Ovary (tissue), 9 donors: ENCODE results near the gene PRAMEF15. TPM values are rescaled to one million over a fixed set of nuclear protein-coding genes. Genes with fewer than 3 reads are reported as not detected.
"Not testable (repeated sequence)": the region's sequence is repeated elsewhere in the genome, so short reads cannot be mapped to it uniquely, and the experiment has no call there.

ENCODE experiments used
- DNase-seq, 5 donors: peaks; one replicate each; pipeline ENCODE4 v3.0.0-alpha.2; 2019 to 2020
- H3K27ac ChIP-seq, 2 donors: fragments of 200-600 bp; one replicate each; pipeline versions ENCODE4 v1.5.1 to v1.8.0; 2019 to 2022
- H3K27me3 ChIP-seq: fragments of 200-600 bp; one replicate; pipeline ENCODE4 v1.8.0; 2022
- H3K36me3 ChIP-seq: fragments of 200-600 bp; sonication (generic); one replicate; pipeline ENCODE4 v1.5.1; 2019
- H3K4me1 ChIP-seq: one replicate; pipeline ENCODE4 v1.8.1; 2013; ENCODE audit warnings: mild to moderate bottlenecking, moderate library complexity; ENCODE audit not compliant: insufficient read depth
- H3K4me3 ChIP-seq: fragments of 200-600 bp; sonication (generic); one replicate; pipeline ENCODE4 v1.5.1; 2017
- H3K9me3 ChIP-seq, 2 donors: fragments of 200-600 bp in 1 of 2; sonication (generic) in 1 of 2; one replicate each; pipeline versions ENCODE4 v1.5.1 to v1.8.1; 2013 to 2019; ENCODE audit warnings: mild to moderate bottlenecking in 1 of 2, moderate library complexity in 1 of 2
- WGBS, 3 donors: extraction: QIAGEN DNeasy Blood & Tissue Kit in 1 of 3; methylation state at CpG; one replicate each; pipeline versions ENCODE4 v1.1.5 to v1.1.7; 2013 to 2017; 5-methylcytosine and 5-hydroxymethylcytosine counted together
- intact Hi-C, 4 donors: fragments of 100-400 bp; cut with DNase I; formaldehyde crosslinking; loops; one replicate each; pipeline versions ENCODE4 v1.11.0 to v1.15.1; 2022 to 2023
- polyA plus RNA-seq, 2 donors: library from polyadenylated mRNA; stranded (reverse); fragments of 200-250 nt in 1 of 2; fragments of 350-450 nt in 1 of 2; fragmentation: Illumina TruSeq in 1 of 2; extraction: RNeasy Lipid Tissue Mini Kit (QIAGEN cat#74804) in 1 of 2; gene quantifications; one replicate each; pipeline ENCODE4 v1.2.3, GENCODE V29; 2013 to 2014
- small RNA-seq: library from RNA; depleted of rRNA; stranded (forward); fragments of <200 nt; gene quantifications from one replicate; pipeline ENCODE3, GENCODE V24; 2016
- total RNA-seq, 7 donors: library from RNA; depleted of rRNA in 2 of 7; stranded (reverse); fragments of >200 nt in 2 of 7; fragmentation: NEBNext Ultra II Directional in 3 of 7; extraction: Animal tissue kit (Norgen Biotek cat#: 25700) in 3 of 7; gene quantifications; one replicate each; pipeline versions ENCODE4 v1.1.0 to v1.2.4, GENCODE V29; 2016 to 2023
- TF ChIP-seq, protein P1 (sequence below), 3 donors: fragments of 450-650 bp in 2 of 3; fragments of 200-600 bp in 1 of 3; IDR thresholded peaks; one replicate each; pipeline versions ENCODE4 v1.5.1 to v1.8.0; 2016 to 2022; ENCODE audit warnings: antibody characterized with exemption in 3 of 3, mild to moderate bottlenecking in 1 of 3
- donor health status: DM: no; HTN: no; CAD: no; lungs with moderate emphysema.
- donor health status: DM: no; HTN: no; CAD: no.
- donor health status: Bipolar disorder and iron deficiency.
- donor health status: DM: yes; HTN: yes; CAD: no.
- donor health status: DM: no; HTN: no; CAD: no.
- donor health status: DM: yes; HTN: yes; CAD: no.

The PRAMEF15 gene
- total and polyA plus RNA-seq, 9 donors: not detected

GRCh38 chr1:13354475-13354874, 39.1 kb downstream of the PRAMEF15 start:
- H3K27ac ChIP-seq, H3K9me3 ChIP-seq, DNase-seq, H3K4me3 ChIP-seq, H3K4me1 ChIP-seq, intact Hi-C loops, H3K36me3 ChIP-seq, H3K27me3 ChIP-seq: not testable (repeated sequence)
- 4% methylated on average over 2 of the region's 9 CpGs; no CpG with 5 or more reads in 2 of the 3 donors for WGBS, 3 donors

DNA sequence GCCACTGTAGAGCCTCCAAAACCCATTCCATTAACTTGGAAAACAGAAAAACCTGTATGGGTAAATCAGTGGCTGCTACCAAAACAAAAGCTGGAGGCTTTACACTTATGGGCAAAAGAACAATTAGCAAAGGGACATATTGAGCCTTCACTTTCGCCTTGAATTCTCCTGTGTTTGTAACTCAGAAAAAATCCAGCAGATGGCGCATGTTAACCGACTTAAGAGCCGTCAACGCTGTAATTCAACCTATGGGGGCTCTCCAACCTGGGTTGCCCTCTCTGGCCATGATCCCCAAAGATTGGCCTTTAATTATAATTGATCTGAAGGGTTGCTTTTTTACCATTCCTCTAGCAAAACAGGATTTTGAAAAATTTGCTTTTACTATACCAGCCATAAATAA, 41.4 kb downstream of the PRAMEF15 start:
- intact Hi-C loops, H3K4me1 ChIP-seq, H3K27me3 ChIP-seq, H3K4me3 ChIP-seq, H3K36me3 ChIP-seq, H3K9me3 ChIP-seq, H3K27ac ChIP-seq: not testable (repeated sequence)
- 1 to 2% (median 2%) methylated on average over 5 of the region's 5 CpGs for WGBS, 3 donors
- peak in 2 of 5 donors; percentile 15 to 18 for DNase-seq
- TF ChIP-seq, protein P1, sequence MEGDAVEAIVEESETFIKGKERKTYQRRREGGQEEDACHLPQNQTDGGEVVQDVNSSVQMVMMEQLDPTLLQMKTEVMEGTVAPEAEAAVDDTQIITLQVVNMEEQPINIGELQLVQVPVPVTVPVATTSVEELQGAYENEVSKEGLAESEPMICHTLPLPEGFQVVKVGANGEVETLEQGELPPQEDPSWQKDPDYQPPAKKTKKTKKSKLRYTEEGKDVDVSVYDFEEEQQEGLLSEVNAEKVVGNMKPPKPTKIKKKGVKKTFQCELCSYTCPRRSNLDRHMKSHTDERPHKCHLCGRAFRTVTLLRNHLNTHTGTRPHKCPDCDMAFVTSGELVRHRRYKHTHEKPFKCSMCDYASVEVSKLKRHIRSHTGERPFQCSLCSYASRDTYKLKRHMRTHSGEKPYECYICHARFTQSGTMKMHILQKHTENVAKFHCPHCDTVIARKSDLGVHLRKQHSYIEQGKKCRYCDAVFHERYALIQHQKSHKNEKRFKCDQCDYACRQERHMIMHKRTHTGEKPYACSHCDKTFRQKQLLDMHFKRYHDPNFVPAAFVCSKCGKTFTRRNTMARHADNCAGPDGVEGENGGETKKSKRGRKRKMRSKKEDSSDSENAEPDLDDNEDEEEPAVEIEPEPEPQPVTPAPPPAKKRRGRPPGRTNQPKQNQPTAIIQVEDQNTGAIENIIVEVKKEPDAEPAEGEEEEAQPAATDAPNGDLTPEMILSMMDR (IDR thresholded peaks at IDR 0.05): peak in 1 of 3 donors; percentile 46

GRCh38 chr1:13362364-13362763, 47.0 kb downstream of the PRAMEF15 start:
- H3K9me3 ChIP-seq, H3K27me3 ChIP-seq, H3K36me3 ChIP-seq, H3K27ac ChIP-seq, intact Hi-C loops, H3K4me3 ChIP-seq, H3K4me1 ChIP-seq, DNase-seq: not testable (repeated sequence)
- 83 to 100% (median 100%) methylated on average over 1 of the region's 7 CpGs for WGBS, 3 donors

DNA sequence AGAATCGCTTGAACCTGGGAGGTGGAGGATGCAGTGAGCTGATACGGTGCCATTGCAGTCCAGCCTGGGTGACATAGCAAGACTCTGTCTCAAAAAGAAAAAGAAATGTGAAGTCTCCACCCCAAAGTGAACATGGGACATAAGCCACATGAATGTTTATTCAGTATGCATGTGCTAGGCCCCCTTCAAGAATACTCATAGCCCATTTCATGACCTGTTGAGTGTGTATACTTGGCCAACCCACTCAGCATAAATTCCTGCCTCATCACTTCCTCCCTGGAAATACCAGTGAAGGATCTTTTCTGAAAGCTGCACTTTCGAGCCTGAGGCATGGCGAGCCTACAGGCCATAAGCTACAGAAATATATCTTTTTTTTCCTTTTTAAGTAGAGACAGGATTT, 49.5 kb downstream of the PRAMEF15 start:
- H3K9me3 ChIP-seq, H3K27ac ChIP-seq, H3K4me1 ChIP-seq, H3K36me3 ChIP-seq, H3K4me3 ChIP-seq, H3K27me3 ChIP-seq, intact Hi-C loops, DNase-seq: not testable (repeated sequence)
- 78 to 96% (median 92%) methylated on average over 2 of the region's 4 CpGs for WGBS, 3 donors

GRCh38 chr1:13366536-13366935, 51.2 kb downstream of the PRAMEF15 start:
- H3K4me3 ChIP-seq, H3K27ac ChIP-seq, H3K9me3 ChIP-seq, DNase-seq, intact Hi-C loops, H3K4me1 ChIP-seq, H3K36me3 ChIP-seq, H3K27me3 ChIP-seq: not testable (repeated sequence)
- 85 to 96% (median 86%) methylated on average over 3 of the region's 3 CpGs for WGBS, 3 donors

DNA sequence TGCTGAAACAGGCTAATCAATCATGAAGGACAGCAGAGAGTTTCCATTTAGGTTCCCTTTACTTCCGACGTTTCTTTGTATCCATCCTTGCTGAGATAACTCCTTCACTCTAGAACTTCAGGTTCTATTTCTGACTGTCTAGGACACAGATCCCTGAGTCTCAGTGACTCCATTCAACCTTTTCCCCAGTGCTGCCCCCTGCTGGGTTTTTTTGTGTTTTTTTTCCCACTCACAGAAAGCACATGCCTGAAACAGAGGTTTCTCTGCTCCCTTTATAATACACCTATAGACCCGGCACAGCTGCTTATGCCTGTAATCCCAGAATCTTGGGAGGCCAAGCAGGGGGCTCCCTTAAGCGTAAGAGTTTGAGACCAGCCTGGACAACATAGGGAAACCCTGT, 53.2 kb downstream of the PRAMEF15 start:
- H3K9me3 ChIP-seq, DNase-seq, H3K36me3 ChIP-seq, intact Hi-C loops, H3K4me1 ChIP-seq, H3K4me3 ChIP-seq, H3K27ac ChIP-seq, H3K27me3 ChIP-seq: not testable (repeated sequence)
- 56 to 70% (median 65%) methylated on average over 3 to 4 of the region's 4 CpGs for WGBS, 3 donors

Small RNA genes within 50 kb of the gene (small RNA-seq; reads per million reads assigned to genes)
- gene RNU6-771P: not detected

Other genes with a start within 250 kb of the PRAMEF15 start
- gene PRAMEF25, start 244.8 kb upstream of the PRAMEF15 start, total RNA-seq: not detected
- not detected for gene PRAMEF25, start 244.8 kb upstream of the PRAMEF15 start, polyA plus RNA-seq
- not detected for gene HNRNPCL2, start 198.7 kb upstream of the PRAMEF15 start, total RNA-seq
- not detected for gene HNRNPCL2, start 198.7 kb upstream of the PRAMEF15 start, polyA plus RNA-seq
- not detected for gene PRAMEF26, start 159.6 kb upstream of the PRAMEF15 start, total RNA-seq
- gene PRAMEF26, start 159.6 kb upstream of the PRAMEF15 start, polyA plus RNA-seq: not detected
- gene HNRNPCL4, start 149.9 kb upstream of the PRAMEF15 start, total RNA-seq: not detected
- gene HNRNPCL4, start 149.9 kb upstream of the PRAMEF15 start, polyA plus RNA-seq: not detected
- not detected for gene PRAMEF9, start 143.7 kb upstream of the PRAMEF15 start, total RNA-seq
- gene PRAMEF9, start 143.7 kb upstream of the PRAMEF15 start, polyA plus RNA-seq: not detected
- gene PRAMEF13, start 114.2 kb upstream of the PRAMEF15 start, total RNA-seq: not detected
- gene PRAMEF13, start 114.2 kb upstream of the PRAMEF15 start, polyA plus RNA-seq: not detected
- gene PRAMEF18, start 89.4 kb upstream of the PRAMEF15 start, total RNA-seq: not detected
- not detected for gene PRAMEF18, start 89.4 kb upstream of the PRAMEF15 start, polyA plus RNA-seq
- gene PRAMEF5, start 61.4 kb upstream of the PRAMEF15 start, total RNA-seq: not detected
- not detected for gene PRAMEF5, start 61.4 kb upstream of the PRAMEF15 start, polyA plus RNA-seq
- gene PRAMEF8, start 30.4 kb upstream of the PRAMEF15 start, total RNA-seq: not detected
- not detected for gene PRAMEF8, start 30.4 kb upstream of the PRAMEF15 start, polyA plus RNA-seq
- gene PRAMEF33, start 12.0 kb upstream of the PRAMEF15 start, total RNA-seq: not detected
- gene PRAMEF33, start 12.0 kb upstream of the PRAMEF15 start, polyA plus RNA-seq: not detected
- not detected for gene PRAMEF14, start 31.6 kb downstream of the PRAMEF15 start, total RNA-seq
- gene PRAMEF14, start 31.6 kb downstream of the PRAMEF15 start, polyA plus RNA-seq: not detected
- gene PRAMEF19, start 56.4 kb downstream of the PRAMEF15 start, total RNA-seq: not detected
- not detected for gene PRAMEF19, start 56.4 kb downstream of the PRAMEF15 start, polyA plus RNA-seq
- not detected for gene PRAMEF17, start 74.1 kb downstream of the PRAMEF15 start, total RNA-seq
- not detected for gene PRAMEF17, start 74.1 kb downstream of the PRAMEF15 start, polyA plus RNA-seq
- not detected for gene PRAMEF20, start 94.9 kb downstream of the PRAMEF15 start, total RNA-seq
- not detected for gene PRAMEF20, start 94.9 kb downstream of the PRAMEF15 start, polyA plus RNA-seq
- gene LRRC38, start 198.4 kb downstream of the PRAMEF15 start, total RNA-seq: under 1 TPM in 1 of 7 donors, not detected in 6; 0.10 TPM
- under 1 TPM; 0.27 to 0.44 TPM for gene LRRC38, start 198.4 kb downstream of the PRAMEF15 start, polyA plus RNA-seq